C4-2B (cell line): ENCODE data around the gene ERCC1.

Source experiments
- H3K27ac ChIP-seq: fragments of 450-650 bp; 2 replicates; pipeline ENCODE4 v1.5.1; 2017
- ZFX ChIP-seq: fragments of 450-650 bp; IDR thresholded peaks from 2 replicates; pipeline ENCODE4 v1.6.1; 2017
- TF ChIP-seq, protein P1 (sequence below): fragments of 450-650 bp; conservative IDR thresholded peaks from 2 replicates; pipeline ENCODE4 v1.5.1; 2017; ENCODE audit warnings: mild to moderate bottlenecking

ERCC1 gene

DNA sequence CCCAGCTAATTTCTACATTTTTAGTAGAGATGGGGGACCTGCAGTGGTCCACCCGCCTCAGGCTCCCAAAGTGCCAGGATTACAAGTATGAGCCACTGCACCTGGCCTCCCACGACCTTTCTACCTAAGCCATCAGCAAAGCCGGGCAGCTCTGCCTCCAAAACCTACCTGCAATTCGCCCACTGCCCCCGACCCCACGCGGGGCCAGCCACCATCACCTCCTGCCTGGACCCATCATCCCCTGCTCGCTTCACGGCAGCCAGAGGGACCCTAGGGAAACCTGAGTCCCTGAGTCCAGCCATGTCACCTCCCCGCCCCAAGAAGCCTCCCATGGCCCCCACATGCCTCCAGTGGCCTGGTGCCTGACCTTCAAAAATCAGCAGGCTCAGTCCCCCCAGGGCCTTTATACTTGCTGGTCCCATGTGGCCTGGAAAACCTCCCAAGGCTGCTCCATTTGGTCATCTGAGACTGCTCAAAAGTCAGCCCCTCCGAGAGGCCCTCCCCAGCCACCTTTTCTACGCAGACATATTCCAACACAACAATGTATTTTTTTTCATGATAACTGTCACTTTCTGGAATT lies 65.4 kb downstream of the ERCC1 start:
- H3K27ac ChIP-seq, result no peak overlapping the region
- TF ChIP-seq, protein P1, sequence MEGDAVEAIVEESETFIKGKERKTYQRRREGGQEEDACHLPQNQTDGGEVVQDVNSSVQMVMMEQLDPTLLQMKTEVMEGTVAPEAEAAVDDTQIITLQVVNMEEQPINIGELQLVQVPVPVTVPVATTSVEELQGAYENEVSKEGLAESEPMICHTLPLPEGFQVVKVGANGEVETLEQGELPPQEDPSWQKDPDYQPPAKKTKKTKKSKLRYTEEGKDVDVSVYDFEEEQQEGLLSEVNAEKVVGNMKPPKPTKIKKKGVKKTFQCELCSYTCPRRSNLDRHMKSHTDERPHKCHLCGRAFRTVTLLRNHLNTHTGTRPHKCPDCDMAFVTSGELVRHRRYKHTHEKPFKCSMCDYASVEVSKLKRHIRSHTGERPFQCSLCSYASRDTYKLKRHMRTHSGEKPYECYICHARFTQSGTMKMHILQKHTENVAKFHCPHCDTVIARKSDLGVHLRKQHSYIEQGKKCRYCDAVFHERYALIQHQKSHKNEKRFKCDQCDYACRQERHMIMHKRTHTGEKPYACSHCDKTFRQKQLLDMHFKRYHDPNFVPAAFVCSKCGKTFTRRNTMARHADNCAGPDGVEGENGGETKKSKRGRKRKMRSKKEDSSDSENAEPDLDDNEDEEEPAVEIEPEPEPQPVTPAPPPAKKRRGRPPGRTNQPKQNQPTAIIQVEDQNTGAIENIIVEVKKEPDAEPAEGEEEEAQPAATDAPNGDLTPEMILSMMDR, result no peak
- no peak for TF ChIP-seq ZFX

GRCh38 chr19:45357445-45357783 lies 66.3 kb downstream of the ERCC1 start:
- no peak overlapping the region for H3K27ac ChIP-seq
- TF ChIP-seq ZFX, result no peak
- TF ChIP-seq, protein P1, result no peak
